ENCODE results near the gene SERP2. TPM values are rescaled to one million over a fixed set of nuclear protein-coding genes. Genes with fewer than 3 reads are reported as not detected.

SERP2 gene
- total RNA-seq, 1 experiment from 2014 or later = not detected

- no peaks in the 10 kb centered on the region for H3K27me3 Mint-ChIP-seq (ENCODE audit: unreplicated experiment)
- H3K4me1 Mint-ChIP-seq (ENCODE audit: low read depth, unreplicated experiment) = no peaks in the 10 kb centered on the region
- intact Hi-C loops (cut with micrococcal nuclease; ENCODE audit: unreplicated experiment) = no loop called here
- DNase-seq = no peak
- H3K9me3 Mint-ChIP-seq (ENCODE audit: low read depth, unreplicated experiment) = no peaks in the 10 kb centered on the region
- no peak overlapping the region for H3K4me3 Mint-ChIP-seq (ENCODE audit: low read depth, unreplicated experiment)
- no peak for TF ChIP-seq CTCF (IDR thresholded peaks at IDR 0.05; ENCODE audit: unreplicated experiment)
- CTCF ChIA-PET = no interaction called here
- H3K36me3 Mint-ChIP-seq (ENCODE audit: insufficient read depth, unreplicated experiment) = no peaks in the 10 kb centered on the region
- H3K27ac Mint-ChIP-seq (ENCODE audit: unreplicated experiment) = no peak overlapping the region
- BruUV-seq (replicated peaks) = no TSS peak
These were observed 12.2 kb downstream of the SERP2 start for GRCh38 chr13:44385847-44386246.

GRCh38 chr13:44386913-44387556 is 13.4 kb downstream of the SERP2 start:
- CTCF ChIA-PET = no interaction called here
- Mint-ChIP-seq H3K4me3 (ENCODE audit: low read depth, unreplicated experiment) (no peak overlapping the region), H3K27ac (ENCODE audit: unreplicated experiment) (no peak overlapping the region)

GRCh38 chr13:44388427-44389059 is 14.9 kb downstream of the SERP2 start:
- CTCF ChIA-PET = no interaction called here
- DNase-seq = no peak
- no peaks in the 10 kb centered on the region for H3K9me3 Mint-ChIP-seq (ENCODE audit: low read depth, unreplicated experiment)
- H3K27me3 Mint-ChIP-seq (ENCODE audit: unreplicated experiment) = no peaks in the 10 kb centered on the region
- H3K36me3 Mint-ChIP-seq (ENCODE audit: insufficient read depth, unreplicated experiment) = no peaks in the 10 kb centered on the region
- intact Hi-C loops (cut with micrococcal nuclease; ENCODE audit: unreplicated experiment) = no loop called here
- TF ChIP-seq CTCF (IDR thresholded peaks at IDR 0.05; ENCODE audit: unreplicated experiment) = no peak
- H3K27ac Mint-ChIP-seq (ENCODE audit: unreplicated experiment) = no peak overlapping the region
- peaks cover 11% of the 10 kb centered on the region for H3K4me1 Mint-ChIP-seq (ENCODE audit: low read depth, unreplicated experiment)
- BruUV-seq (replicated peaks) = no TSS peak
- no peak overlapping the region for H3K4me3 Mint-ChIP-seq (ENCODE audit: low read depth, unreplicated experiment)

More at GRCh38 chr13:44386913-44387556, 13.4 kb downstream of the SERP2 start:
- Mint-ChIP-seq H3K4me1 (ENCODE audit: low read depth, unreplicated experiment) (no peaks in the 10 kb centered on the region), H3K36me3 (ENCODE audit: insufficient read depth, unreplicated experiment) (no peaks in the 10 kb centered on the region), H3K27me3 (ENCODE audit: unreplicated experiment) (no peaks in the 10 kb centered on the region), H3K9me3 (ENCODE audit: low read depth, unreplicated experiment) (no peaks in the 10 kb centered on the region)
- no peak for TF ChIP-seq CTCF (IDR thresholded peaks at IDR 0.05; ENCODE audit: unreplicated experiment)
- DNase-seq = no peak
- BruUV-seq (replicated peaks) = no TSS peak
- intact Hi-C loops (cut with micrococcal nuclease; ENCODE audit: unreplicated experiment) = no loop called here

- Mint-ChIP-seq H3K27ac (ENCODE audit: unreplicated experiment) (no peak overlapping the region), H3K27me3 (ENCODE audit: unreplicated experiment) (no peaks in the 10 kb centered on the region), H3K9me3 (ENCODE audit: low read depth, unreplicated experiment) (no peaks in the 10 kb centered on the region), H3K4me3 (ENCODE audit: low read depth, unreplicated experiment) (no peak overlapping the region), H3K4me1 (ENCODE audit: low read depth, unreplicated experiment) (peaks cover 15% of the 10 kb centered on the region), H3K36me3 (ENCODE audit: insufficient read depth, unreplicated experiment) (no peaks in the 10 kb centered on the region)
- no peak for TF ChIP-seq CTCF (IDR thresholded peaks at IDR 0.05; ENCODE audit: unreplicated experiment)
- no peak for DNase-seq
- BruUV-seq (replicated peaks) = no TSS peak
- intact Hi-C loops (cut with micrococcal nuclease; ENCODE audit: unreplicated experiment) = no loop called here
- CTCF ChIA-PET = no interaction called here
These were observed 15.5 kb downstream of the SERP2 start for GRCh38 chr13:44389060-44389666.
